GM12878 (cell line): ENCODE measurements around the gene SIGMAR1.

ENCODE experiments used
- ATF2 ChIP-seq: IDR thresholded peaks from 2 replicates; pipeline ENCODE4 v1.6.1; 2012; ENCODE audit warnings: low read length, inconsistent platforms
- ATF7 ChIP-seq: fragments of 450-650 bp; IDR thresholded peaks from 2 replicates; pipeline ENCODE4 v1.6.1; 2016; ENCODE audit warnings: low read depth, mild to moderate bottlenecking
- DPF2 ChIP-seq: fragments of 450-650 bp; IDR thresholded peaks from 2 replicates; pipeline ENCODE4 v1.6.1; 2017; ENCODE audit warnings: mild to moderate bottlenecking
- EZH2 ChIP-seq: IDR thresholded peaks from 2 replicates; pipeline ENCODE4 v1.6.1; 2012; ENCODE audit warnings: low read depth, mild to moderate bottlenecking, control low read depth, inconsistent platforms, low read length, borderline replicate concordance; ENCODE audit not compliant: control insufficient read depth
- POLR2AphosphoS2 ChIP-seq: IDR thresholded peaks from 2 replicates; pipeline ENCODE4 v1.6.1; 2011; ENCODE audit warnings: low read depth, mild to moderate bottlenecking, low read length, improper control_type of control experiment, moderate library complexity
- POU2F2 ChIP-seq: IDR thresholded peaks from 3 replicates; pipeline ENCODE4 v1.6.1; 2011; ENCODE audit warnings: low read depth, mild to moderate bottlenecking, low read length, borderline replicate concordance
- RELA ChIP-seq: fragments of 450-650 bp; IDR thresholded peaks from 2 replicates; pipeline ENCODE4 v1.8.0; 2014; ENCODE audit warnings: borderline replicate concordance; ENCODE audit not compliant: partially characterized antibody
- SIX5 ChIP-seq: IDR thresholded peaks from 2 replicates; pipeline ENCODE4 v1.6.1; 2011; ENCODE audit warnings: mild to moderate bottlenecking, low read depth, low read length, moderate library complexity; ENCODE audit not compliant: severe bottlenecking
- SMAD1 ChIP-seq: fragments of 450-650 bp; IDR thresholded peaks from 2 replicates; pipeline ENCODE4 v1.6.1; 2018; ENCODE audit warnings: mild to moderate bottlenecking, low read depth; ENCODE audit not compliant: partially characterized antibody
- STAT1 ChIP-seq: fragments of 450-650 bp; conservative IDR thresholded peaks from 2 replicates; pipeline ENCODE4 v1.6.1; 2014; ENCODE audit warnings: antibody characterized with exemption, mild to moderate bottlenecking
- STAT3 ChIP-seq: IDR thresholded peaks from 2 replicates; pipeline ENCODE4 v1.6.1; 2011; ENCODE audit warnings: low read depth, low read length, improper control_type of control experiment
- TF ChIP-seq, protein P1 (sequence below), 3 experiments: IDR thresholded peaks in 2 of 3; conservative IDR thresholded peaks in 1 of 3; 2 replicates each; pipeline ENCODE4 v1.5.1; 2011; ENCODE audit warnings: low read depth in 3 of 3, low read length in 3 of 3, mild to moderate bottlenecking in 3 of 3, control low read depth in 2 of 3, moderate library complexity in 2 of 3, inconsistent platforms in 1 of 3, mixed read lengths in 1 of 3; ENCODE audit not compliant: control insufficient read depth in 2 of 3, insufficient read depth in 1 of 3; ENCODE audit errors: extremely low read depth in 1 of 3
- TF ChIP-seq, protein P2 (sequence below): IDR thresholded peaks from 2 replicates; pipeline ENCODE4 v1.6.1; 2011; ENCODE audit warnings: low read depth, low read length, improper control_type of control experiment, borderline replicate concordance

DNA sequence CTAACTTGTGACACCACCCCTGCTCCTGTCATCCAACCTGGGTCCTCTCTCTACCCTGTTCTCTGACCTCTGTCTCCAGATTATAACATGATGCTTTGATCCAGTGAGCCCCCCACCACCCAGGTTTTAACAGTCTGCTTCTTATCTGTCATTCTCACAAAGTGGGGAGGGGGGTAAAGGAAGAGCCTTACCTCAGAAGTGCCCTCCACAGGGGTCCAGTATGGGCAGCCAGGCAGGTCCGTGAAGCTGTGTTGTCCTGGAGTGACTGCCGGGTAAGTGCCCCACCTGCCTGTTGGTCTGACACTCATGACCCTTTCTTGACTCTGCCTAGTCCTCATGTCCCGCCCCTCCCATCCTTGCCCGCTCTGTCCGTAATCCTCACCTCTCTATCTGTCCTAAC lies 17.8 kb upstream of the SIGMAR1 start:
- TF ChIP-seq, protein P1, sequence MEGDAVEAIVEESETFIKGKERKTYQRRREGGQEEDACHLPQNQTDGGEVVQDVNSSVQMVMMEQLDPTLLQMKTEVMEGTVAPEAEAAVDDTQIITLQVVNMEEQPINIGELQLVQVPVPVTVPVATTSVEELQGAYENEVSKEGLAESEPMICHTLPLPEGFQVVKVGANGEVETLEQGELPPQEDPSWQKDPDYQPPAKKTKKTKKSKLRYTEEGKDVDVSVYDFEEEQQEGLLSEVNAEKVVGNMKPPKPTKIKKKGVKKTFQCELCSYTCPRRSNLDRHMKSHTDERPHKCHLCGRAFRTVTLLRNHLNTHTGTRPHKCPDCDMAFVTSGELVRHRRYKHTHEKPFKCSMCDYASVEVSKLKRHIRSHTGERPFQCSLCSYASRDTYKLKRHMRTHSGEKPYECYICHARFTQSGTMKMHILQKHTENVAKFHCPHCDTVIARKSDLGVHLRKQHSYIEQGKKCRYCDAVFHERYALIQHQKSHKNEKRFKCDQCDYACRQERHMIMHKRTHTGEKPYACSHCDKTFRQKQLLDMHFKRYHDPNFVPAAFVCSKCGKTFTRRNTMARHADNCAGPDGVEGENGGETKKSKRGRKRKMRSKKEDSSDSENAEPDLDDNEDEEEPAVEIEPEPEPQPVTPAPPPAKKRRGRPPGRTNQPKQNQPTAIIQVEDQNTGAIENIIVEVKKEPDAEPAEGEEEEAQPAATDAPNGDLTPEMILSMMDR (IDR thresholded peaks at IDR 0.05 in 2 of 3, conservative IDR thresholded peaks at IDR 0.05 in 1 of 3; ENCODE audit: control insufficient read depth in 2 of 3, extremely low read depth in 1 of 3, insufficient read depth in 1 of 3, low read depth in 3 of 3, low read length in 3 of 3), result no peak
- TF ChIP-seq SIX5, result no peak
- no peak for TF ChIP-seq STAT3
- TF ChIP-seq RELA, result no peak
- no peak for TF ChIP-seq EZH2
- no peak for TF ChIP-seq ATF2
- TF ChIP-seq POLR2AphosphoS2, result no peak
- no peak for TF ChIP-seq POU2F2
- no peak for TF ChIP-seq DPF2
- no peak for TF ChIP-seq ATF7
- TF ChIP-seq STAT1, result no peak
- TF ChIP-seq, protein P2, sequence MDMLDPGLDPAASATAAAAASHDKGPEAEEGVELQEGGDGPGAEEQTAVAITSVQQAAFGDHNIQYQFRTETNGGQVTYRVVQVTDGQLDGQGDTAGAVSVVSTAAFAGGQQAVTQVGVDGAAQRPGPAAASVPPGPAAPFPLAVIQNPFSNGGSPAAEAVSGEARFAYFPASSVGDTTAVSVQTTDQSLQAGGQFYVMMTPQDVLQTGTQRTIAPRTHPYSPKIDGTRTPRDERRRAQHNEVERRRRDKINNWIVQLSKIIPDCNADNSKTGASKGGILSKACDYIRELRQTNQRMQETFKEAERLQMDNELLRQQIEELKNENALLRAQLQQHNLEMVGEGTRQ, result no peak
- no peak for TF ChIP-seq SMAD1
